Panc1 (cell line): ENCODE measurements around the gene ARHGEF7. TPM values are rescaled to one million over a fixed set of nuclear protein-coding genes. Genes with fewer than 3 reads are reported as not detected.

ENCODE experiments used
- ATAC-seq: fragments of 200-7000 bp; cut with Tn5 transposase; 2 replicates; pipeline ENCODE4 v1.9.1; 2020; ENCODE audit warnings: mild to moderate bottlenecking, moderate library complexity
- BruUV-seq: library from RNA; stranded (reverse); fragments of 400-500 nt; replicated peaks from 2 replicates; lab custom pipeline; 2021; lab: Mats Ljungman, UMichigan
- CTCF ChIA-PET: fragments of 300-600 bp; sonication (Branson Sonifier 250); formaldehyde crosslinking; loops from one replicate; lab custom pipeline; 2022; ENCODE audit warnings: antibody characterized with exemption; lab: Charles Lee
- POLR2A ChIA-PET: fragments of 300-600 bp; sonication (Branson Sonifier 250); formaldehyde crosslinking; loops from one replicate; lab custom pipeline; 2022; ENCODE audit warnings: antibody characterized with exemption; lab: Charles Lee
- DNase-seq: peaks from one replicate; pipeline ENCODE4 v3.0.0-alpha.2; 2010; ENCODE audit warnings: low read depth, low spot score
- H3K27ac ChIP-seq: 2 replicates; pipeline ENCODE4 v1.5.1; 2011; ENCODE audit warnings: mild to moderate bottlenecking, low read length, inconsistent platforms
- H3K27me3 ChIP-seq: fragments of 200-500 bp; sonication (Bioruptor generic); 2 replicates; pipeline ENCODE4 v1.6.0; 2014; ENCODE audit warnings: low read length, inconsistent platforms; ENCODE audit not compliant: control insufficient read depth, insufficient read depth
- H3K36me3 ChIP-seq: fragments of 200-500 bp; sonication (Bioruptor generic); 2 replicates; pipeline ENCODE4 v1.5.1; 2014; ENCODE audit warnings: inconsistent platforms, mild to moderate bottlenecking, low read length, moderate library complexity; ENCODE audit not compliant: control insufficient read depth, insufficient read depth
- H3K4me1 ChIP-seq: 2 replicates; pipeline ENCODE4 v1.5.1; 2011; ENCODE audit warnings: inconsistent platforms, mild to moderate bottlenecking, low read length, moderate library complexity; ENCODE audit not compliant: control insufficient read depth, insufficient read depth
- H3K4me3 ChIP-seq, 2 experiments: 2 replicates each; pipeline ENCODE4 v1.5.1; 2011 to 2012; ENCODE audit warnings: low read depth in 2 of 2, low read length in 2 of 2, mild to moderate bottlenecking in 2 of 2, inconsistent platforms in 1 of 2, moderate library complexity in 1 of 2
- H3K9me3 ChIP-seq: fragments of 200-500 bp; sonication (Bioruptor generic); 2 replicates; pipeline ENCODE4 v1.5.1; 2014; ENCODE audit warnings: low read depth, mild to moderate bottlenecking, inconsistent platforms, low read length, moderate library complexity; ENCODE audit not compliant: control insufficient read depth, insufficient read depth
- POLR2AphosphoS5 ChIP-seq: IDR thresholded peaks from 2 replicates; pipeline ENCODE4 v1.6.1; 2012; ENCODE audit warnings: mild to moderate bottlenecking, low read depth, low read length, moderate library complexity
- SIN3A ChIP-seq: IDR thresholded peaks from 2 replicates; pipeline ENCODE4 v1.6.1; 2012; ENCODE audit warnings: low read depth, mild to moderate bottlenecking, low read length, moderate library complexity, borderline replicate concordance; ENCODE audit not compliant: insufficient read depth
- TCF7L2 ChIP-seq: IDR thresholded peaks from 2 replicates; pipeline ENCODE4 v1.6.1; 2011; ENCODE audit warnings: mild to moderate bottlenecking, low read depth, low read length, inconsistent platforms
- in situ Hi-C: cut with HindIII; loops from 2 replicates; pipeline ENCODE4 v1.10.0; 2016; ENCODE audit warnings: low sequenced_read_pairs, low pct_unique_long_range_greater_than_20kb
- intact Hi-C: fragments of 100-400 bp; cut with micrococcal nuclease; formaldehyde crosslinking; loops from one replicate; pipeline ENCODE4 v1.10.0; 2022; ENCODE audit not compliant: unreplicated experiment
- total RNA-seq: library from RNA; stranded (reverse); gene quantifications from one replicate; pipeline ENCODE4 v1.2.1, GENCODE V29; 2021; ENCODE audit not compliant: unreplicated experiment
- TF ChIP-seq, protein P1 (sequence below): fragments of 450-650 bp; IDR thresholded peaks from 2 replicates; pipeline ENCODE4 v1.5.1; 2017; ENCODE audit warnings: mild to moderate bottlenecking
- TF ChIP-seq, protein P2 (sequence below), 2 experiments: IDR thresholded peaks; 2 replicates each; pipeline ENCODE4 v1.6.1; 2011 to 2012; ENCODE audit warnings: low read depth in 2 of 2, control low read depth in 1 of 2, low read length in 1 of 2, mild to moderate bottlenecking in 1 of 2, moderate library complexity in 1 of 2; ENCODE audit not compliant: insufficient read depth in 1 of 2

The ARHGEF7 gene
- total RNA-seq, 1 experiment from 2014 or later = 36.4 TPM

DNA sequence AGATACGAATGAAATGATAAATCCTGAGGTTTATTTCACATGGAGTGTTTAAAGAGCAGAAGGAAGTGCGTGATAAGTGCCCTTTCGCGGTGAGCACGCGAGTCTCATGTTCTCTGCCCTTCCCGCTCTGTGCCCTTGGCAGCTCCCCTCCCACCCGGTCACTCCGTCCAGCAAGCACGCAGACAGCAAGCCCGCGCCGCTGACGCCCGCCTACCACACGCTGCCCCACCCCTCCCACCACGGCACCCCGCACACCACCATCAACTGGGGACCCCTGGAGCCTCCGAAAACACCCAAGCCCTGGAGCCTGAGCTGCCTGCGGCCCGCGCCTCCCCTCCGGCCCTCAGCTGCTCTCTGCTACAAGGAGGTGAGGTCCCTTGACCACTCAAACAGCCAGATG, 167.9 kb downstream of the ARHGEF7 start:
- POLR2A ChIA-PET = no interaction called here
- Histone ChIP-seq H3K4me1 (no peaks in the 10 kb centered on the region), H3K27ac (no peak overlapping the region), H3K27me3 (no peaks in the 10 kb centered on the region), H3K4me3 (no peak overlapping the region), H3K9me3 (no peaks in the 10 kb centered on the region), H3K36me3 (peaks cover 2% of the 10 kb centered on the region; the same call in 1 of the 2 replicates)
- CTCF ChIA-PET = no interaction called here
- intact Hi-C loops = no loop called here
- no peak for TF ChIP-seq POLR2AphosphoS5
- no peak for TF ChIP-seq TCF7L2
- TF ChIP-seq SIN3A = no peak
- TF ChIP-seq, protein P1, sequence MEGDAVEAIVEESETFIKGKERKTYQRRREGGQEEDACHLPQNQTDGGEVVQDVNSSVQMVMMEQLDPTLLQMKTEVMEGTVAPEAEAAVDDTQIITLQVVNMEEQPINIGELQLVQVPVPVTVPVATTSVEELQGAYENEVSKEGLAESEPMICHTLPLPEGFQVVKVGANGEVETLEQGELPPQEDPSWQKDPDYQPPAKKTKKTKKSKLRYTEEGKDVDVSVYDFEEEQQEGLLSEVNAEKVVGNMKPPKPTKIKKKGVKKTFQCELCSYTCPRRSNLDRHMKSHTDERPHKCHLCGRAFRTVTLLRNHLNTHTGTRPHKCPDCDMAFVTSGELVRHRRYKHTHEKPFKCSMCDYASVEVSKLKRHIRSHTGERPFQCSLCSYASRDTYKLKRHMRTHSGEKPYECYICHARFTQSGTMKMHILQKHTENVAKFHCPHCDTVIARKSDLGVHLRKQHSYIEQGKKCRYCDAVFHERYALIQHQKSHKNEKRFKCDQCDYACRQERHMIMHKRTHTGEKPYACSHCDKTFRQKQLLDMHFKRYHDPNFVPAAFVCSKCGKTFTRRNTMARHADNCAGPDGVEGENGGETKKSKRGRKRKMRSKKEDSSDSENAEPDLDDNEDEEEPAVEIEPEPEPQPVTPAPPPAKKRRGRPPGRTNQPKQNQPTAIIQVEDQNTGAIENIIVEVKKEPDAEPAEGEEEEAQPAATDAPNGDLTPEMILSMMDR = no peak
- TF ChIP-seq, protein P2, sequence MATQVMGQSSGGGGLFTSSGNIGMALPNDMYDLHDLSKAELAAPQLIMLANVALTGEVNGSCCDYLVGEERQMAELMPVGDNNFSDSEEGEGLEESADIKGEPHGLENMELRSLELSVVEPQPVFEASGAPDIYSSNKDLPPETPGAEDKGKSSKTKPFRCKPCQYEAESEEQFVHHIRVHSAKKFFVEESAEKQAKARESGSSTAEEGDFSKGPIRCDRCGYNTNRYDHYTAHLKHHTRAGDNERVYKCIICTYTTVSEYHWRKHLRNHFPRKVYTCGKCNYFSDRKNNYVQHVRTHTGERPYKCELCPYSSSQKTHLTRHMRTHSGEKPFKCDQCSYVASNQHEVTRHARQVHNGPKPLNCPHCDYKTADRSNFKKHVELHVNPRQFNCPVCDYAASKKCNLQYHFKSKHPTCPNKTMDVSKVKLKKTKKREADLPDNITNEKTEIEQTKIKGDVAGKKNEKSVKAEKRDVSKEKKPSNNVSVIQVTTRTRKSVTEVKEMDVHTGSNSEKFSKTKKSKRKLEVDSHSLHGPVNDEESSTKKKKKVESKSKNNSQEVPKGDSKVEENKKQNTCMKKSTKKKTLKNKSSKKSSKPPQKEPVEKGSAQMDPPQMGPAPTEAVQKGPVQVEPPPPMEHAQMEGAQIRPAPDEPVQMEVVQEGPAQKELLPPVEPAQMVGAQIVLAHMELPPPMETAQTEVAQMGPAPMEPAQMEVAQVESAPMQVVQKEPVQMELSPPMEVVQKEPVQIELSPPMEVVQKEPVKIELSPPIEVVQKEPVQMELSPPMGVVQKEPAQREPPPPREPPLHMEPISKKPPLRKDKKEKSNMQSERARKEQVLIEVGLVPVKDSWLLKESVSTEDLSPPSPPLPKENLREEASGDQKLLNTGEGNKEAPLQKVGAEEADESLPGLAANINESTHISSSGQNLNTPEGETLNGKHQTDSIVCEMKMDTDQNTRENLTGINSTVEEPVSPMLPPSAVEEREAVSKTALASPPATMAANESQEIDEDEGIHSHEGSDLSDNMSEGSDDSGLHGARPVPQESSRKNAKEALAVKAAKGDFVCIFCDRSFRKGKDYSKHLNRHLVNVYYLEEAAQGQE (IDR thresholded peaks at IDR 0.05; ENCODE audit: insufficient read depth in 1 of 2, low read depth in 2 of 2, low read length in 1 of 2) = no peak
- BruUV-seq = no TSS peak
- DNase-seq (no peak), ATAC-seq (no peak)
- in situ Hi-C loops = no loop called here

DNA sequence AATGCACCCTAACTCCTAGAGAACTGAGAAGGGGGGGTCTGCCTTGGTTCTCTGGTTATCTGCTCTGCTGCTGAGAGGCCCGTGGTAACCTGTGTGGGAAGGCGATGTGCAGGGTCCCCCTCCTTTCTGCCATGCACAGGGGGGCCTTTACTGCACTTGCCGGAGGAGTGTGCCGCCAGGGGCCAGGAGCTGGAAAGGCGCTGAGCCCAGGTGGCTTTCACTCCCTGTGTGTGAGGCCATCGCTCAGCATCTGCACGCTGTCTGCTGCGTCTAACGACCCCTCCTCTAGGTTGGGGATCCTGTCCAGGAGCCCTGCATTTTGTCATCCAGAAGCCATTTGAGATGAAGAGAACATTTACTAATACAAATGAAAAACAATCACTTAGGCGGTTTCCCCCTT, 168.3 kb downstream of the ARHGEF7 start:
- POLR2A ChIA-PET = no interaction called here

More for the DNA sequence above, 168.3 kb downstream of the ARHGEF7 start:
- ATAC-seq (no peak), DNase-seq (no peak)
- CTCF ChIA-PET = no interaction called here
- TF ChIP-seq, protein P1 = no peak
- TF ChIP-seq POLR2AphosphoS5 (no peak), SIN3A (no peak), TCF7L2 (no peak)
- TF ChIP-seq, protein P2 (IDR thresholded peaks at IDR 0.05; ENCODE audit: insufficient read depth in 1 of 2, low read depth in 2 of 2, low read length in 1 of 2) = no peak
- intact Hi-C loops = no loop called here
- BruUV-seq = no TSS peak
- Histone ChIP-seq H3K9me3 (no peaks in the 10 kb centered on the region), H3K4me1 (no peaks in the 10 kb centered on the region), H3K4me3 (no peak overlapping the region), H3K36me3 (peaks cover 2% of the 10 kb centered on the region; the same call in 1 of the 2 replicates), H3K27me3 (no peaks in the 10 kb centered on the region), H3K27ac (no peak overlapping the region)
- in situ Hi-C loops = no loop called here
